ENCODE results near the gene FSIP1.

FSIP1 gene

DNA sequence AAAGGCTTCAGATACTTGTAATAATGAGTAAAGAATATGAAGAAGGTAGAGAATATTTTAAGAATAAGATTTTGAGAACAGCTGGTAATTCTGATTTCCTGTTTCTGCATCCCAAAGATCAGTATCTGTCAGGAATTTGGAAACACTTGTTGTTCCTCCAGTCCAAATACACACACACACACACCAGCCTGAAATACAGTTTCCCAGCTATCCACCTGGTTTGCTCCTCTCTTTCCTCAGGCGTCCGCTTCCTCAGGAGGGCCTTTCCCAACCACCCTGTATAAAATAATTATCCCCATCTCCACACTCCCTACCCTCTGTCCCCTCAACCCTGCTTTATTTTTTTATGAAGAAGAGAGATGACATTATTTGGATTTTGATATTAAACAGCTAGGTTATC is 2.0 kb upstream of the FSIP1 start:
- TF ChIP-seq, protein P1, sequence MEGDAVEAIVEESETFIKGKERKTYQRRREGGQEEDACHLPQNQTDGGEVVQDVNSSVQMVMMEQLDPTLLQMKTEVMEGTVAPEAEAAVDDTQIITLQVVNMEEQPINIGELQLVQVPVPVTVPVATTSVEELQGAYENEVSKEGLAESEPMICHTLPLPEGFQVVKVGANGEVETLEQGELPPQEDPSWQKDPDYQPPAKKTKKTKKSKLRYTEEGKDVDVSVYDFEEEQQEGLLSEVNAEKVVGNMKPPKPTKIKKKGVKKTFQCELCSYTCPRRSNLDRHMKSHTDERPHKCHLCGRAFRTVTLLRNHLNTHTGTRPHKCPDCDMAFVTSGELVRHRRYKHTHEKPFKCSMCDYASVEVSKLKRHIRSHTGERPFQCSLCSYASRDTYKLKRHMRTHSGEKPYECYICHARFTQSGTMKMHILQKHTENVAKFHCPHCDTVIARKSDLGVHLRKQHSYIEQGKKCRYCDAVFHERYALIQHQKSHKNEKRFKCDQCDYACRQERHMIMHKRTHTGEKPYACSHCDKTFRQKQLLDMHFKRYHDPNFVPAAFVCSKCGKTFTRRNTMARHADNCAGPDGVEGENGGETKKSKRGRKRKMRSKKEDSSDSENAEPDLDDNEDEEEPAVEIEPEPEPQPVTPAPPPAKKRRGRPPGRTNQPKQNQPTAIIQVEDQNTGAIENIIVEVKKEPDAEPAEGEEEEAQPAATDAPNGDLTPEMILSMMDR (IDR thresholded peaks at IDR 0.05; ENCODE audit: borderline replicate concordance, control extremely low read depth, extremely low read depth, insufficient read depth, missing control alignments) = no peak
- DNase-seq (ENCODE audit: low spot score) = no peak
- in situ Hi-C loops (cut with MboI; ENCODE audit: low sequenced_read_pairs, unreplicated experiment) = loop anchor here (25.0 kb wide), 1 partner anchor 478 kb away; no protein-coding TSS in a partner anchor

DNA sequence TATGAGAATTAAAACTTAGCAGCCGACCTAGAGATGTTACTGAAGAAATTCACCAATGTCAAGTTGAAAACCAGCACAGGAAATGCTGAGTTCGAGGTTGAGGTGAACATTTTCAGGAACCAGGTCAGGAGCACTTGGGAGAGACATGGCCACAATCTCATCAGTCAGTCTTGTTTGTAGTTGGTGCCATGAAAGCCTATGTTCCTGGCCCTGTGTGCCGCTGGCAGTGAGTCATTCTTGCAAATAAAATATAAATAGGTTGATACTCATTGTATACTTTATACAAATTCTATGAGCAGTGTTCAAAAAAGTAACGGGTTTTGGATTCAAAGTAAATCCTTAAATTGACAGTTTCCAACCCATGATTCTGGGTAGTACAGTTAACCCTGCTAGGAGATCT is 1.5 kb upstream of the FSIP1 start:
- in situ Hi-C loops (cut with MboI; ENCODE audit: low sequenced_read_pairs, unreplicated experiment) = loop anchor here (25.0 kb wide), 1 partner anchor 478 kb away; no protein-coding TSS in a partner anchor
- TF ChIP-seq, protein P1 (IDR thresholded peaks at IDR 0.05; ENCODE audit: borderline replicate concordance, control extremely low read depth, extremely low read depth, insufficient read depth, missing control alignments) = no peak
- no peak for DNase-seq (ENCODE audit: low spot score)

DNA sequence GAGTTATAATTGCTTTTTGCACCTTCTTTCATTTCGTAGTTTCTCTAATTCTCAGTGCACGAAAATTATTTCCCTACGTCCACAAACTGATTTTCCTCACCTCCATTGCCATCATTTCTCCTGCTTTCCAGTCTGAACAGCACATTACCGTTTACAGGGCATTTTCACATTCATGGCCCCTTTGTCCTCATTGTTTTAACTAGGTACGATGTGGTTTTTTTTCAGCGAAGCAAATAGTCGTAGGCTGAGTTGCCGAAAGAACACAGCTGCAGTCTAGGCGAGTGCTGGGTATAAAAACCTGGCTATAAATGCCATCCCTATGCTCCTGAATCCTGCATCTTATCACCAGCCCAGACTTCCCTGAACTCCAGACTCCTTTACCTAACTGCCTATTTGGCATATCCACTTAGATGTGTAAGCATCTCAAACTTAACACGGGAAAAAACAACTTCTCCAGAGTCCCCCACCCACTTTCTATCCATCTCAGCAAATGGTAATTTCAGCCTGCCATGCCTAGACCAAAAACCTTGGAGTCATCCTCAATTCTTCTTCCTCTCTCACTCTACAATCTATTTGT is 691 bp upstream of the FSIP1 start:
- TF ChIP-seq, protein P1 (IDR thresholded peaks at IDR 0.05; ENCODE audit: borderline replicate concordance, control extremely low read depth, extremely low read depth, insufficient read depth, missing control alignments) = no peak
- no peak for DNase-seq (ENCODE audit: low spot score)
- in situ Hi-C loops (cut with MboI; ENCODE audit: low sequenced_read_pairs, unreplicated experiment) = loop anchor here (25.0 kb wide), 1 partner anchor 479 kb away; no protein-coding TSS in a partner anchor

DNA sequence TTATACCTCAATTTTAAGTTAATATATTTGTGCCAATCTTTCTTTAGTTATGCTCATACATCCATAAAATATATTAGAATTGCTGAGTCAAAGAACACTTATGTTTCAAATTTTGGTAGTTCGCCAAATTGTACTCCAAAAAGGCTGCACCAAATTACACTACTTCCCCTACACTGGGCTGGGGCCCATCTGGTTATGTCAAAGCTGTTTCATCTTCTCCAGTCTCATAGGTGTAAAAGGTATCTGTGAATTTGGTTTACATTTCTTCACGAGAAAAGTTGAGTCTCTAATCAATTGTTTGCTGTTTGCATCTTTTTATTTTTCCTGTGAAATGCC is 706 bp downstream of the FSIP1 start:
- DNase-seq (ENCODE audit: low spot score) = no peak
- TF ChIP-seq, protein P1 (IDR thresholded peaks at IDR 0.05; ENCODE audit: borderline replicate concordance, control extremely low read depth, extremely low read depth, insufficient read depth, missing control alignments) = no peak
- in situ Hi-C loops (cut with MboI; ENCODE audit: low sequenced_read_pairs, unreplicated experiment) = loop anchor here (25.0 kb wide), 1 partner anchor 480 kb away; no protein-coding TSS in a partner anchor

DNA sequence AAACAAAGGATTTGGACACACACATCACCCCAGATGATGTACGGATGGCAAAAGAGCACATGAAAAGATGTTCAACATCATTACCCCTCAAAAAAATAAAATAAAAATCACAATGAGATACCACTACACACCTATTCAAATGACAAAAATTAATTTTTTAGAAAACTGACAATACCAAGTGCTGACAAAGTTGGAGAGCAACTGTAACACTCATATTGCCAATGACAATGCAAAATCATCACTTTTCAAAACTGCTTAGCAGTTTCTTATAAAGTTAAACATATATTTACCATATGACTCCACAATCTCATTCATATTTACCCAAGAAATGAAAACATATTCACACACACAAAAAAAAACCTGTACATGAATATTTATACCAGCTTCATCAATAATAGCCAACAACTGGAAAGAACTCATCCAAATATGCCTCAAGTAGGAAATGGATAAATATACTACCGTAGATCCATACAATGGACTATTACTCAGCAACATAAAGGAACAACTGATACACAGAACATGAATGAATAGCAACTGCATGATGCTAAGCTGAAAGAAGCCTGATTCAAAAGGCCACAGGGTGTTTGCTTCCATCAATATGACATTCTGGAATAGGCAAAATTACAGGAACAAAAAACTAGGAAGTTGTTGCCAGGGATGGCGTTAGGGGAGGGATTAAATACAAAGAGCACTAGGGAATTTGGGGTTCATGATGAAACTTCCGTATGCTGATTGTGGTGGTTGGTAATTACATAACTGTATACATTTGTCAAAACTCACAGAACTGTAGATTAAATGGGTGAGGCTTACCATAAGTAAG is 1.3 kb downstream of the FSIP1 start:
- DNase-seq (ENCODE audit: low spot score) = no peak
- TF ChIP-seq, protein P1 (IDR thresholded peaks at IDR 0.05; ENCODE audit: borderline replicate concordance, control extremely low read depth, extremely low read depth, insufficient read depth, missing control alignments) = no peak
- in situ Hi-C loops (cut with MboI; ENCODE audit: low sequenced_read_pairs, unreplicated experiment) = loop anchor here (25.0 kb wide), 1 partner anchor 481 kb away; no protein-coding TSS in a partner anchor

DNA sequence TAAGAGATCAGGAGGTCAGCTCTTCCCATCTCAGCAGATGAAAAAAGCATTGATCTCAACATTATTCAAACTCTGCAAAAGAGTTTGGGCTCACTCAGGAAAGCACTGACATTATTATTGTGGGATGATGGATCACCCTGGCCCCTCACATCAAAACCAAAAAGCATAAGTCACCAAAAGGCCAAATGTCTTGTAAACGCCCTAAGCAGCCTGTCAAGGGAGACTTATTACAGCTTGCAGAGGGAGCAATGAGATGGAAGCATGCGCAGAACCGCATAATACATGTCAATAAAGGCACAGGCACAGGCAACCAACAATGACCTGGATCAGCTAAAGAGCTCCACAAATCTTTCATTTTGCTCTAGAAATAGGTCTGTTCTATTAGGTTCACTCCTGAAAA is 4.6 kb downstream of the FSIP1 start:
- TF ChIP-seq, protein P1 (IDR thresholded peaks at IDR 0.05; ENCODE audit: borderline replicate concordance, control extremely low read depth, extremely low read depth, insufficient read depth, missing control alignments) = no peak
- in situ Hi-C loops (cut with MboI; ENCODE audit: low sequenced_read_pairs, unreplicated experiment) = loop anchor here (25.0 kb wide), 1 partner anchor 484 kb away; no protein-coding TSS in a partner anchor
- DNase-seq (ENCODE audit: low spot score) = no peak
